HEK293 (cell line): ENCODE data around the gene PLOD3.

ENCODE experiments used
- CTCF ChIA-PET: fragments of 350-600 bp; formaldehyde crosslinking; extraction: SDS; loops from one replicate; lab custom pipeline; 2021; ENCODE audit warnings: antibody characterized with exemption; lab: Yijun Ruan, JAX
- POLR2A ChIA-PET: fragments of 300-600 bp; formaldehyde crosslinking; extraction: SDS; loops from one replicate; lab custom pipeline; 2020; ENCODE audit warnings: antibody characterized with exemption, inconsistent platforms; lab: Yijun Ruan, JAX
- H3K27ac ChIP-seq: fragments of 200-500 bp; sonication (Bioruptor generic); 2 replicates; pipeline ENCODE4 v1.5.1; 2014; ENCODE audit warnings: low read depth, low read length, control low read depth, inconsistent platforms; ENCODE audit errors: extremely low read depth
- H3K36me3 ChIP-seq, 2 experiments: fragments of 200-500 bp in 1 of 2; sonication (Bioruptor generic) in 1 of 2; 1 replicate in 1 of 2; 2 replicates in 1 of 2; pipeline ENCODE4 v1.5.1; 2014 to 2017; ENCODE audit warnings: inconsistent platforms in 2 of 2, low read length in 2 of 2; ENCODE audit not compliant: control insufficient read depth in 2 of 2, insufficient read depth in 1 of 2
- H3K4me1 ChIP-seq: fragments of 200-500 bp; sonication (Bioruptor generic); 2 replicates; pipeline ENCODE4 v1.5.1; 2014; ENCODE audit warnings: mild to moderate bottlenecking, low read length, inconsistent platforms; ENCODE audit not compliant: control insufficient read depth, insufficient read depth
- H3K4me3 ChIP-seq: 2 replicates; pipeline ENCODE4 v1.5.1; 2011; ENCODE audit warnings: low read depth, mild to moderate bottlenecking, control low read depth, low read length, moderate library complexity
- H3K9me3 ChIP-seq: fragments of 200-500 bp; sonication (Bioruptor generic); 2 replicates; pipeline ENCODE4 v1.5.1; 2014; ENCODE audit warnings: low read depth, low read length, inconsistent platforms; ENCODE audit not compliant: control insufficient read depth, insufficient read depth
- EGR2 ChIP-seq: fragments of 450-650 bp; formaldehyde crosslinking; IDR thresholded peaks from 2 replicates; pipeline ENCODE4 v1.5.1; 2016; ENCODE audit warnings: low read depth, missing biosample characterization, missing genetic modification characterization
- GLIS2 ChIP-seq: fragments of 450-650 bp; formaldehyde crosslinking; IDR thresholded peaks from 2 replicates; pipeline ENCODE4 v1.5.1; 2016; ENCODE audit warnings: missing biosample characterization, missing genetic modification characterization
- KLF8 ChIP-seq: fragments of 450-650 bp; formaldehyde crosslinking; IDR thresholded peaks from 2 replicates; pipeline ENCODE4 v1.5.1; 2016; ENCODE audit warnings: missing biosample characterization, missing genetic modification characterization
- PRDM1 ChIP-seq: fragments of 450-650 bp; formaldehyde crosslinking; IDR thresholded peaks from 2 replicates; pipeline ENCODE4; 2016; ENCODE audit warnings: missing biosample characterization, missing genetic modification characterization
- SALL2 ChIP-seq: fragments of 450-650 bp; formaldehyde crosslinking; IDR thresholded peaks from 2 replicates; pipeline ENCODE4 v1.5.0; 2017; ENCODE audit warnings: missing biosample characterization, mild to moderate bottlenecking, missing genetic modification characterization, borderline replicate concordance
- SCRT2 ChIP-seq: fragments of 450-650 bp; formaldehyde crosslinking; IDR thresholded peaks from 2 replicates; pipeline ENCODE4 v1.5.1; 2016; ENCODE audit warnings: missing biosample characterization, missing genetic modification characterization
- SP2 ChIP-seq: fragments of 450-650 bp; formaldehyde crosslinking; IDR thresholded peaks from 2 replicates; pipeline ENCODE4 v1.5.1; 2016; ENCODE audit warnings: missing biosample characterization, missing genetic modification characterization
- SP7 ChIP-seq: fragments of 450-650 bp; formaldehyde crosslinking; IDR thresholded peaks from 2 replicates; pipeline ENCODE4 v1.5.1; 2016; ENCODE audit warnings: missing biosample characterization, missing genetic modification characterization
- ZEB2 ChIP-seq: fragments of 450-650 bp; formaldehyde crosslinking; IDR thresholded peaks from 2 replicates; pipeline ENCODE4 v1.5.1; 2016; ENCODE audit warnings: missing biosample characterization, missing genetic modification characterization
- ZFP37 ChIP-seq: fragments of 450-650 bp; formaldehyde crosslinking; IDR thresholded peaks from 2 replicates; pipeline ENCODE4 v1.5.1; 2016; ENCODE audit warnings: missing biosample characterization, missing genetic modification characterization
- ZFP69B ChIP-seq: fragments of 450-650 bp; formaldehyde crosslinking; IDR thresholded peaks from 2 replicates; pipeline ENCODE4 v1.5.1; 2016; ENCODE audit warnings: missing biosample characterization, missing genetic modification characterization
- ZIC2 ChIP-seq: fragments of 450-650 bp; formaldehyde crosslinking; IDR thresholded peaks from 2 replicates; pipeline ENCODE4 v1.5.1; 2016; ENCODE audit warnings: missing biosample characterization, missing genetic modification characterization
- ZNF155 ChIP-seq: fragments of 450-650 bp; formaldehyde crosslinking; IDR thresholded peaks from 2 replicates; pipeline ENCODE4 v1.5.1; 2016; ENCODE audit warnings: missing biosample characterization, missing genetic modification characterization
- ZNF169 ChIP-seq: fragments of 450-650 bp; formaldehyde crosslinking; IDR thresholded peaks from 2 replicates; pipeline ENCODE4 v1.5.1; 2016; ENCODE audit warnings: missing biosample characterization, missing genetic modification characterization
- ZNF19 ChIP-seq: fragments of 450-650 bp; formaldehyde crosslinking; IDR thresholded peaks from 2 replicates; pipeline ENCODE4; 2016; ENCODE audit warnings: missing biosample characterization, missing genetic modification characterization, low read depth
- ZNF211 ChIP-seq: fragments of 450-650 bp; formaldehyde crosslinking; IDR thresholded peaks from 2 replicates; pipeline ENCODE4 v1.5.1; 2016; ENCODE audit warnings: low read depth, missing biosample characterization, missing genetic modification characterization
- ZNF24 ChIP-seq: fragments of 450-650 bp; formaldehyde crosslinking; IDR thresholded peaks from 2 replicates; pipeline ENCODE4 v1.5.1; 2016; ENCODE audit warnings: missing biosample characterization, missing genetic modification characterization
- ZNF302 ChIP-seq: fragments of 450-650 bp; formaldehyde crosslinking; IDR thresholded peaks from 2 replicates; pipeline ENCODE4 v1.5.1; 2016; ENCODE audit warnings: missing biosample characterization, missing genetic modification characterization, low read depth
- ZNF311 ChIP-seq: fragments of 450-650 bp; formaldehyde crosslinking; IDR thresholded peaks from 2 replicates; pipeline ENCODE4 v1.5.1; 2017; ENCODE audit warnings: missing biosample characterization, missing genetic modification characterization, borderline replicate concordance
- ZNF324 ChIP-seq: fragments of 450-650 bp; formaldehyde crosslinking; IDR thresholded peaks from 2 replicates; pipeline ENCODE4 v1.5.1; 2016; ENCODE audit warnings: missing biosample characterization, missing genetic modification characterization
- ZNF335 ChIP-seq: fragments of 450-650 bp; formaldehyde crosslinking; conservative IDR thresholded peaks from 2 replicates; pipeline ENCODE4 v1.5.1; 2016; ENCODE audit warnings: missing biosample characterization, missing genetic modification characterization
- ZNF391 ChIP-seq: fragments of 450-650 bp; formaldehyde crosslinking; IDR thresholded peaks from 2 replicates; pipeline ENCODE4 v1.5.1; 2016; ENCODE audit warnings: low read depth, missing biosample characterization, missing genetic modification characterization, borderline replicate concordance
- ZNF514 ChIP-seq: fragments of 450-650 bp; formaldehyde crosslinking; IDR thresholded peaks from 2 replicates; pipeline ENCODE4 v1.5.1; 2016; ENCODE audit warnings: missing biosample characterization, missing genetic modification characterization
- ZNF521 ChIP-seq: fragments of 450-650 bp; formaldehyde crosslinking; IDR thresholded peaks from 2 replicates; pipeline ENCODE4 v1.5.1; 2017; ENCODE audit warnings: missing biosample characterization, mild to moderate bottlenecking, missing genetic modification characterization
- ZNF585B ChIP-seq: fragments of 450-650 bp; formaldehyde crosslinking; IDR thresholded peaks from 2 replicates; pipeline ENCODE4 v1.5.1; 2016; ENCODE audit warnings: missing biosample characterization, missing genetic modification characterization
- ZNF621 ChIP-seq: fragments of 450-650 bp; formaldehyde crosslinking; IDR thresholded peaks from 2 replicates; pipeline ENCODE4 v1.5.1; 2017; ENCODE audit warnings: missing biosample characterization, missing genetic modification characterization
- ZNF624 ChIP-seq: fragments of 450-650 bp; formaldehyde crosslinking; IDR thresholded peaks from 2 replicates; pipeline ENCODE4 v1.5.1; 2017; ENCODE audit warnings: missing biosample characterization, missing genetic modification characterization
- ZNF629 ChIP-seq: fragments of 450-650 bp; formaldehyde crosslinking; IDR thresholded peaks from 2 replicates; pipeline ENCODE4 v1.5.1; 2017; ENCODE audit warnings: missing biosample characterization, missing genetic modification characterization
- ZNF76 ChIP-seq: fragments of 450-650 bp; formaldehyde crosslinking; IDR thresholded peaks from 2 replicates; pipeline ENCODE4; 2016; ENCODE audit warnings: low read depth, missing biosample characterization, missing genetic modification characterization, borderline replicate concordance
- ZSCAN23 ChIP-seq: fragments of 450-650 bp; formaldehyde crosslinking; IDR thresholded peaks from 2 replicates; pipeline ENCODE4 v1.5.1; 2016; ENCODE audit warnings: missing biosample characterization, missing genetic modification characterization
- TF ChIP-seq, protein P1 (sequence below): fragments of 450-650 bp; formaldehyde crosslinking; IDR thresholded peaks from 2 replicates; pipeline ENCODE4 v1.5.1; 2016; ENCODE audit warnings: missing biosample characterization, missing genetic modification characterization
- TF ChIP-seq, protein P2 (sequence below): fragments of 450-650 bp; formaldehyde crosslinking; IDR thresholded peaks from 2 replicates; pipeline ENCODE4 v1.5.1; 2016; ENCODE audit warnings: missing biosample characterization, missing genetic modification characterization
- TF ChIP-seq, protein P3 (sequence below): fragments of 450-650 bp; formaldehyde crosslinking; IDR thresholded peaks from 2 replicates; pipeline ENCODE4 v1.5.1; 2017; ENCODE audit warnings: missing biosample characterization, missing genetic modification characterization

Gene PLOD3

DNA sequence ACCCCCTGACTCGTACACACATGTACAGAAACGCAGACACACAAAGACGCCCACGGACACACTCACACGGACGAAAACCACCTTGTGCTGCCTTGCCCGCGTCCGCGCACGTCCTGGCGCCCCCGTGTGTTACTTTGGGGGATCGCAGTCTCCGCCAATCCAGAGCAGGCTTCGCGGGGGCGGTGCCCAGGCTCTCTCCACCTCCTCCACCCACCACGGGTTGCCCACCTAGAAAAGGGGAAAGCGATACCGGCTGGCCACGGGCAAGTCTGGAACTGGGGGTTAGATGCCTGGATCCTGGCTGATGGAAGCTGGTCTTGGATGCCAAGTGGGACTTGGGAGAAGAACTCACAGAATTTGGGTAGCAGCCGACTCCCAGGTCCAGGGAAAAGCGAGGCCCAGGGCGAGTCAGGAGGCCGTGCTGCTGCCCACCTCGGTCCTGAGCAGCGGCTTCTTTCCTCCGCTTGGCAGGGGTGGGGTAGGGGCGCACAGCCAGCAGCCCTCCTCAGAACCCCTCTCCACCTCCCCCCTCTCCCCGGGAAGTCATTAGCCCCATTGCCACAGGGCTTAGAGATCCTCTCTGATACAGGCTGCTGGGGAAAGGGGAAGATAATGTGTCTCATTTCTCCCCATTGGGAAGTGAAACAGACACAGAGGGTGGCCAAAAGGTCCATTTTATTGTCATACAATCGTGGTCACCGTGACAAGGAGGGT, 47.4 kb downstream of the PLOD3 start (continued):
- 0 out of 2 replicates have a peak, but pooled peaks have one; percentile 17 for TF ChIP-seq ZNF24 (tag by site-specific recombination)
- peak; percentile 96 for TF ChIP-seq EGR2 (tag by site-specific recombination)
- 0 out of 2 replicates have a peak, but pooled peaks have one; percentile 3 for TF ChIP-seq SCRT2
- 0 out of 2 replicates have a peak, but pooled peaks have one; percentile 5 for TF ChIP-seq ZNF169
- TF ChIP-seq, protein P1, sequence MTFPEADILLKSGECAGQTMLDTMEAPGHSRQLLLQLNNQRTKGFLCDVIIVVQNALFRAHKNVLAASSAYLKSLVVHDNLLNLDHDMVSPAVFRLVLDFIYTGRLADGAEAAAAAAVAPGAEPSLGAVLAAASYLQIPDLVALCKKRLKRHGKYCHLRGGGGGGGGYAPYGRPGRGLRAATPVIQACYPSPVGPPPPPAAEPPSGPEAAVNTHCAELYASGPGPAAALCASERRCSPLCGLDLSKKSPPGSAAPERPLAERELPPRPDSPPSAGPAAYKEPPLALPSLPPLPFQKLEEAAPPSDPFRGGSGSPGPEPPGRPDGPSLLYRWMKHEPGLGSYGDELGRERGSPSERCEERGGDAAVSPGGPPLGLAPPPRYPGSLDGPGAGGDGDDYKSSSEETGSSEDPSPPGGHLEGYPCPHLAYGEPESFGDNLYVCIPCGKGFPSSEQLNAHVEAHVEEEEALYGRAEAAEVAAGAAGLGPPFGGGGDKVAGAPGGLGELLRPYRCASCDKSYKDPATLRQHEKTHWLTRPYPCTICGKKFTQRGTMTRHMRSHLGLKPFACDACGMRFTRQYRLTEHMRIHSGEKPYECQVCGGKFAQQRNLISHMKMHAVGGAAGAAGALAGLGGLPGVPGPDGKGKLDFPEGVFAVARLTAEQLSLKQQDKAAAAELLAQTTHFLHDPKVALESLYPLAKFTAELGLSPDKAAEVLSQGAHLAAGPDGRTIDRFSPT: peak; percentile 84
- TF ChIP-seq ZNF211 (tag by site-specific recombination): no peak
- TF ChIP-seq PRDM1 (tag by site-specific recombination): 0 out of 2 replicates have a peak, but pooled peaks have one; percentile 19
- TF ChIP-seq KLF8 (tag by site-specific recombination): peak; percentile 61; the same call in 1 of the 2 replicates
- no peak for TF ChIP-seq ZIC2 (tag by site-specific recombination)
- no peak for TF ChIP-seq ZNF585B
- TF ChIP-seq SP7 (tag by site-specific recombination): peak; percentile 8; the same call in 1 of the 2 replicates
- TF ChIP-seq ZEB2 (tag by site-specific recombination): peak; percentile 50
- peak; percentile 79 for TF ChIP-seq ZNF324 (tag by site-specific recombination)
- 0 out of 2 replicates have a peak, but pooled peaks have one; percentile 24 for TF ChIP-seq ZNF76 (tag by site-specific recombination)
- TF ChIP-seq, protein P2, sequence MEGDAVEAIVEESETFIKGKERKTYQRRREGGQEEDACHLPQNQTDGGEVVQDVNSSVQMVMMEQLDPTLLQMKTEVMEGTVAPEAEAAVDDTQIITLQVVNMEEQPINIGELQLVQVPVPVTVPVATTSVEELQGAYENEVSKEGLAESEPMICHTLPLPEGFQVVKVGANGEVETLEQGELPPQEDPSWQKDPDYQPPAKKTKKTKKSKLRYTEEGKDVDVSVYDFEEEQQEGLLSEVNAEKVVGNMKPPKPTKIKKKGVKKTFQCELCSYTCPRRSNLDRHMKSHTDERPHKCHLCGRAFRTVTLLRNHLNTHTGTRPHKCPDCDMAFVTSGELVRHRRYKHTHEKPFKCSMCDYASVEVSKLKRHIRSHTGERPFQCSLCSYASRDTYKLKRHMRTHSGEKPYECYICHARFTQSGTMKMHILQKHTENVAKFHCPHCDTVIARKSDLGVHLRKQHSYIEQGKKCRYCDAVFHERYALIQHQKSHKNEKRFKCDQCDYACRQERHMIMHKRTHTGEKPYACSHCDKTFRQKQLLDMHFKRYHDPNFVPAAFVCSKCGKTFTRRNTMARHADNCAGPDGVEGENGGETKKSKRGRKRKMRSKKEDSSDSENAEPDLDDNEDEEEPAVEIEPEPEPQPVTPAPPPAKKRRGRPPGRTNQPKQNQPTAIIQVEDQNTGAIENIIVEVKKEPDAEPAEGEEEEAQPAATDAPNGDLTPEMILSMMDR: peak; percentile 93
- TF ChIP-seq ZNF335 (tag by site-specific recombination): 0 out of 2 replicates have a peak, but pooled peaks have one; percentile 13
- TF ChIP-seq ZNF624: no peak
- TF ChIP-seq GLIS2 (tag by site-specific recombination): peak; percentile 61
- peak; percentile 11; the same call in 1 of the 2 replicates for TF ChIP-seq SP2 (tag by site-specific recombination)

DNA sequence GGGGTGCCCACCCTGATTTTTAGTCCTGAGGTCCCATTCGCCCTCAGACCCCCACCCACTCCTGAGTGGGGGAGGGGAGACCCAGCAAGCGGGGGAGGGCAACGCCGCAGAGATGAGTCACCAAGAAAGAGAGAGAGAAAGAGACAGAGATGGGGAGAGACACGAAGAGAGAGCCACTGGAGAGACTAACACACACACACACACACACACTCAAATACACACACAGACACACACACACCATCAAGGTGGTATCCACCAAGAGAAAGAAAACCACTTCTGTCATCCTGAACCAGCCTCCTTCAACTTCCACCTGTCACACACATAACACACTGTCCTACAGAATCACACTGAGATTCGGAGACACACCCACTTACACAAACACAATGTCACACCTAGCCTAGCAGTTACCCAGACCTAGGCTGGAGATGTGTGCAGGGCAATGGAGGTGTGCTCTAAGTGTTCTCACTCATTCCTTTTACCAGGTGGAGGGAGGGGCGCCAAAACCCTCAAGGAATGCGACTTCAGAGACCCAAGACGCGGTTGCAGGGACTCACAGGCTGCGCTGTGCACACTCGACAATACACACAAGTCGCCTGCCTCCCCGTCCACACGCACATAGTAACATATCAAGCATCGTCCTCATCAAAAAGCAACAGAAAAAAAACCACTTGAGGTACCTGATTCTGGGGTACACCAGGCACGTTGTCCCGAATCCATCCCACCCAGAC, 48.1 kb downstream of the PLOD3 start:
- Histone ChIP-seq H3K27ac (no peak overlapping the region), H3K4me3 (no peak overlapping the region), H3K4me1 (peaks cover 20% of the 10 kb centered on the region), H3K36me3 (no peaks in the 10 kb centered on the region), H3K9me3 (no peaks in the 10 kb centered on the region)
- ChIA-PET CTCF (interaction anchor here (0.6 to 2.7 kb wide), 5 partner anchors 16 to 25 kb away, joined by 3 to 40 read pairs (median 9); no protein-coding TSS in a partner anchor), POLR2A (no interaction called here)
- TF ChIP-seq ZNF302 (tag by site-specific recombination): no peak
- TF ChIP-seq ZSCAN23 (tag by site-specific recombination): peak; percentile 84
- TF ChIP-seq, protein P3, sequence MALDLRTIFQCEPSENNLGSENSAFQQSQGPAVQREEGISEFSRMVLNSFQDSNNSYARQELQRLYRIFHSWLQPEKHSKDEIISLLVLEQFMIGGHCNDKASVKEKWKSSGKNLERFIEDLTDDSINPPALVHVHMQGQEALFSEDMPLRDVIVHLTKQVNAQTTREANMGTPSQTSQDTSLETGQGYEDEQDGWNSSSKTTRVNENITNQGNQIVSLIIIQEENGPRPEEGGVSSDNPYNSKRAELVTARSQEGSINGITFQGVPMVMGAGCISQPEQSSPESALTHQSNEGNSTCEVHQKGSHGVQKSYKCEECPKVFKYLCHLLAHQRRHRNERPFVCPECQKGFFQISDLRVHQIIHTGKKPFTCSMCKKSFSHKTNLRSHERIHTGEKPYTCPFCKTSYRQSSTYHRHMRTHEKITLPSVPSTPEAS: peak; percentile 91
- TF ChIP-seq ZNF155 (tag by site-specific recombination): peak; percentile 72; the same call in 1 of the 2 replicates
- peak; percentile 53 for TF ChIP-seq ZFP37 (tag by site-specific recombination)
- 0 out of 2 replicates have a peak, but pooled peaks have one; percentile 10 for TF ChIP-seq SALL2 (tag by site-specific recombination)
- no peak for TF ChIP-seq ZNF19 (tag by site-specific recombination)
- TF ChIP-seq ZNF311 (tag by site-specific recombination): no peak
- TF ChIP-seq ZNF514 (tag by site-specific recombination): no peak
- peak; percentile 74 for TF ChIP-seq SP7 (tag by site-specific recombination)
- no peak for TF ChIP-seq ZNF621 (tag by site-specific recombination)
- TF ChIP-seq ZNF521 (tag by site-specific recombination): no peak; the same call in 1 of the 2 replicates
- TF ChIP-seq ZNF391 (tag by site-specific recombination): peak; percentile 64; the same call in 1 of the 2 replicates
- peak; percentile 44 for TF ChIP-seq ZNF629 (tag by site-specific recombination)
- peak; percentile 60 for TF ChIP-seq ZFP69B (tag by site-specific recombination)
